Spleen (tissue), 7 donors: Measurements from ENCODE around the gene MGME1.

Experiments
- CTCF ChIP-seq, 11 experiments: fragments of 200-600 bp in 7 of 11; fragments of 450-650 bp in 4 of 11; sonication (generic) in 4 of 11; IDR thresholded peaks in 8 of 11; conservative IDR thresholded peaks in 3 of 11; 1 replicate in 7 of 11; 2 replicates in 4 of 11; pipeline versions ENCODE4 v1.4.0 to v1.8.0; 2016 to 2021; ENCODE audit warnings: antibody characterized with exemption in 11 of 11, inconsistent platforms in 4 of 11, mild to moderate bottlenecking in 1 of 11
- POLR2AphosphoS5 ChIP-seq, 3 donors: sonication (generic); formaldehyde crosslinking; IDR thresholded peaks; one replicate each; pipeline ENCODE4 v1.5.1; 2017; ENCODE audit warnings: antibody characterized with exemption in 3 of 3
- donor health status: DM: no; HTN: no; CAD: no; lungs with moderate emphysema.
- donor health status: DM: no; HTN: no; CAD: no.
- donor health status: DM: no; HTN: no; CAD: no.

GRCh38 chr20:17925141-17925939, 43.5 kb upstream of the MGME1 start:
- TF ChIP-seq POLR2AphosphoS5 (IDR thresholded peaks at IDR 0.05) (no peak), CTCF (IDR thresholded peaks at IDR 0.05 in 8 of 11, conservative IDR thresholded peaks at IDR 0.05 in 3 of 11) (no peak)
